HG03064 (cell line): ENCODE data around the gene CCIN.

ENCODE experiments used
- ATAC-seq: cut with Tn5 transposase; IDR thresholded peaks from one replicate; pipeline ENCODE4 v1.9.1; 2021; ENCODE audit warnings: low read depth; ENCODE audit not compliant: unreplicated experiment

CCIN gene

DNA sequence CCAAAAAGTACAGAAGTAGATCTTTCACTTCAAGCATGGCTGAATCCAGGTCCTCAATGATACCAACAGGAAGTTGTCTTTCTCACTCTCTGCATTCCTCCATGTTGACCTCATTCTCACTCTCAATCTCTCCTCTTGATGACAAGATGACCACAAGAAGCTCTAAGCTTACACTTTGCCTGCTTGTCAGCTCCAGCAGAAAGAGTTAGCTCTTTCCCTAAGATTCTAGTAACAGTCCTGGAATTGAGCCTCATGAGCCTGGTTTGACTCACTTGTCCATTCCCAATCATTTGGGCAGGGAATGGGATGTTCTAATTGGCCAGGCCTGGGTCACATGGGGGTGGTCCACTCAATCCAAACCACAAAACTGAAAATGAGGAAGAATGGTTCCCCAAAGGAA, 18.2 kb downstream of the CCIN start:
- no peak for ATAC-seq

DNA sequence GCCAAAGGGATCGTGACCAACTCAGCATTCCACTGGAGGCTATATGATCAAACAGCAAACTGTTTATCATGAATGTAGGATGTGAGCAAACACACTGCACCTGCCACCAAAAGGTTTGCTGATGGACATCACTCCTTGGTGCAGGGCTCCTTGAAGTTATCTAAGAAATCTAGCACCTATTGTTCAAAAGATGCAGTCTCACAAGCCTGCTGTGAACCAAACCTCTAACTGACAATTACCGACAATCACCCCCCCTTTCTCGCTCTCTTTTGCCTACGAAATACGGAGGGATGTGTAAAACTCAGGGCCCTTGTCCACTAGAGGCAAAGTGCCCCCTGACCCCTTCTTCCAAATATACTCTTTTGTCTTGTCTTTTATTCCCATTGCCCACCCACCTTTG, 19.0 kb downstream of the CCIN start:
- ATAC-seq = no peak

DNA sequence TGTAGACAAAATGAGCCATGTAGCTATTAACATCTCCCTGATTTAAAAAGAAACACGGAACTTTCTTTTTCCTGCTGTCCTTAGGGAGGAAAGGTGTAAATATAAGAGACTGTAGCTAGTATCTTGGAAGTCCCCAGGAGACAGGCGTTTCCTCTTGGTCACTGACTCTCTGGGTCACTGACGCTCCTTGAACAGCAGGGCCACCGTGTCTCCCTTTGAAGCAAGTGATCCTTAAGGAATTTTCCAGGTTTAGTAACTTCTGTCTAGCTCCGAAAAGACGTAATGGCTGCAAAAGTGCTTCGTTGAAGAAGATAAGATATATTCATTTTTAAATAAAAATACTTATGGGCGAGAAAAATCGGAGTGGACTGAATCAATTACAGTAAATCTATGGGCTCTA, 20.8 kb downstream of the CCIN start:
- ATAC-seq = no peak

DNA sequence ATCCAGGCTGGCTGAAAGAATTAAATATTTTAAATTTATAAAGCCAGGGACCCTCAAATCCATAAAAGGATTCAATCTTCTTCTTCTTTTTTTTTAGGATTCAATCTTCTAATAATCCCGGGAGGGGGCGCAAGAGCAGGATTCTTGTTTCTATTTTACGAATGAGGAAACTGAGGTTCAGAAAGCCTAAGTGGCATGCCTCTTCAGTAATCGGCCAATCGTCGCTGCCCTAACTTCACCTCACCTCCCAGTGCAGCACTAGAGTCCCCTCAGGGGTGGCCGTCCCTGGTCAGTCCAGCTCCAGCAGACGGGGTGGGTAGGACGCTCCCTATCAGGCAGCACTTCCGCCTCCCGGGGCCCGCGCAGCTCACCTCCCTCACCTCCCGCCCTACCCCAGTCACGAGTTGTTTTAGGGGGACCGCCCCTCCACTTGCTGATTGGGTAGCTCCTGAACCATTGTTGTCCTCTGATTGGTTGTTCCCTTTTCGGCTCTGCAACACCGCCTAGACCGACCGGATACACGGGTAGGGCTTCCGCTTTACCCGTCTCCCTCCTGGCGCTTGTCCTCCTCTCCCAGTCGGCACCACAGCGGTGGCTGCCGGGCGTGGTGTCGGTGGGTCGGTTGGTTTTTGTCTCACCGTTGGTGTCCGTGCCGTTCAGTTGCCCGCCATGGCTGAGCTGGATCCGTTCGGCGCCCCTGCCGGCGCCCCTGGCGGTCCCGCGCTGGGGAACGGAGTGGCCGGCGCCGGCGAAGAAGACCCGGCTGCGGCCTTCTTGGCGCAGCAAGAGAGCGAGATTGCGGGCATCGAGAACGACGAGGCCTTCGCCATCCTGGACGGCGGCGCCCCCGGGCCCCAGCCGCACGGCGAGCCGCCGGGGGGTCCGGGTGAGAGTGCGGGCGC, 21.5 kb downstream of the CCIN start, which contains the start of gene CLTA:
CLTA (plus strand) TSS at position 534 of the 902 bp plus-strand sequence; CDS start at position 670, 136 bp downstream.
- peak; percentile 98 for ATAC-seq

DNA sequence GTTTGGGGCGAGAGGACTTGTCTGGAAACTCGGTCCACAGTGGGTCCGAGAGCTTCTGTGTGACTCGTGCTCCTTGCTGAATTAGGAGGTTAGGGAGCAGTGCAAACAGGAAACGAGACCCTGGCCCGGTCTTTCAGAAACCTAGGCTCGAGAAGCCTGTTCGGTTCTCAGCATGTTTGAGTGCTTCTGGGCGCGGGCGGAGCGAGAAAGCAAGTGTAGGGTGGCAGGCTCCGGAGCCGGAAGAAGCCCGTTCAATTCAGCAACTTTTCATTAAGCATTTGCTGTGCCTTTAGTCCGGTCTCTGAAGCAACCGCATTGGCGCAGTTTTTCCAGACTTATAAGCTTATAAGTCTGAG, 22.1 kb downstream of the CCIN start:
- peak; percentile 17 for ATAC-seq

DNA sequence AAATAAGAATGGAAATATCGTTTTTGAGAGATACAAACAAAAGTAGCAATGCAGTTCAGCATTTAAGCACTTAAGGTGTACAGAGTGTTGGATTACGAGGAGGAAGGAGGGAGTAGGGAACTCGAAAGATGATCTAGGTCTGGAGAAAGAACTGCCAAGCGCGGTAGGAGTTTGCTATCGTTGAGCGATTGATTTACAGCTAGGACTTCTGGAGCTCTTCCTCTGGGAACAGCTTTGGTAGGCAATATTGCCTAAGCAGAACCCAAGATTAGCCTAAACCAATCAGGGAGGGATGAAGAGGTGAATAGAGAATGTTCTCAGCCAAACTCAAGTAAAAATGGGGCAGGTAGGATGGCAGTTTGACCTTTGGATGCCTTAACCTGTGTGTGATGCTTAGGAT, 22.5 kb downstream of the CCIN start:
- ATAC-seq = no peak

DNA sequence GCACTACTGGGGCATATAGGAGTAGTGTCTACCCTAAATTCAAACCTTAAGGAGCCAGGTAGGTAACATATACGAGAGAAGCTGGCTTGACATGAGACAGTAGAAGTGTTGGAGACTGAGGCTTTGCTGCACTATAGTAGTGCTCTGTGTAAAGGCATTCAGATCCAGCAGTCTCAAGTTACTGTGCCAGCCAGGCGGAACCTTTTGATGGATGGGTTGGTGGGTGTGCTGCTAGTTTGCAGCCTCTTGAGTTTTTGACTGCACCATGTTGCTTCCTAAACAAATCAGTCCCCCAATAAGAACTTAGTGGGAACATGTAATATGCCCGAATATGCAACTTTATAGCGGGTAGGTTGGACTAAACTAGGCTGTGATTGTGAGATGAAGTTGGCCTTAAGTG, 23.0 kb downstream of the CCIN start:
- no peak for ATAC-seq

DNA sequence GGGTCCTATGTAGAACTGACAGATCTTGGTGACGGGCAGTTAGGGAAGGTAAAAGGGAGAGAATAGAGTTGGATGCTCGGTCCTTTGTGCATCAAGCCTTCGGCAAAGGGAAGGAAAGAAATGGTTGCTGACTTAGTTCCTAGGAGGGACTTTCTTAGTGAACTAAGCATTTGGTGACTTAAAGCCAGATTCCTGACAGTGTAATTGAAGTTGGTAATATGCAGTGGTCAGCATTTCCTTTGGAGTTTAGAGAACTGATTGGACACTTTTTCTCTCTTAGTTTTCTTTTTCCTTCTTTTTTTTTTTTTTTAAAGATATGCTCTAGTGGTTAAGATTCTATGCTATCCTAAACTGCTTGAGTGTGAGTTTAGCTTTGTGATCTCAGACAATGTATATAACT, 23.8 kb downstream of the CCIN start:
- no peak for ATAC-seq

DNA sequence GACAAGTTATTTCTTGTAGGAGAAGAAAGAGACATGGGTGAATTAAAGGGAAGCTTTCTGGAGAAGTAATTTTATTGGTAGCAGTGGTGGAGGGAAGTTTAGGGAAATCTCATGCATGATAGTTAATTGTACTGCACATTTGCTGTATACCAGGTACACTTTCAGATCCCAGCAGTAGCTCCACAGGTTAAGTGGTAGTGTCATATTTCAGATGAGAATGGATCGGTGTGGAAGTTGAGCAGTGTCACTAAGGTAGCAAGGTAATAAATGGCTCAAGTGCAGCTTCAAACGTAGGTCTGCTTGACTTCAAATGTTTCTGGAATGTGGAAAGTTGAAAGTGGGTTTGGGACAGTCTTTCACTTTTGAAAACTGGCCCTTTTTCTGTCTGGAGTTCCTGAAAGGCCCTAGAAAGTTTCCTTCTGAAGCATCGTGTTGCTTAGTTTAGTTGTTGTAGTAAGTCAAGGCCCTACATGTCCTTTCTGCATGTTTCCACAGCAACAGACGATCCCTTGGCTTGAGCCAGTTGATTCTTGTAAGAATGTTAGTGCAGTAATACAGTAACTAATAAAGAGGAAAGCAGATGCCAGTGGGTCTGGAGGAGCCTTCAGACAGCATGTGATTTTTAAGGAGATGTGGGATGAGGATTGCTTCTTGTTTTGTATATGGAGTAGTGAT, 25.3 kb downstream of the CCIN start:
- ATAC-seq = no peak

DNA sequence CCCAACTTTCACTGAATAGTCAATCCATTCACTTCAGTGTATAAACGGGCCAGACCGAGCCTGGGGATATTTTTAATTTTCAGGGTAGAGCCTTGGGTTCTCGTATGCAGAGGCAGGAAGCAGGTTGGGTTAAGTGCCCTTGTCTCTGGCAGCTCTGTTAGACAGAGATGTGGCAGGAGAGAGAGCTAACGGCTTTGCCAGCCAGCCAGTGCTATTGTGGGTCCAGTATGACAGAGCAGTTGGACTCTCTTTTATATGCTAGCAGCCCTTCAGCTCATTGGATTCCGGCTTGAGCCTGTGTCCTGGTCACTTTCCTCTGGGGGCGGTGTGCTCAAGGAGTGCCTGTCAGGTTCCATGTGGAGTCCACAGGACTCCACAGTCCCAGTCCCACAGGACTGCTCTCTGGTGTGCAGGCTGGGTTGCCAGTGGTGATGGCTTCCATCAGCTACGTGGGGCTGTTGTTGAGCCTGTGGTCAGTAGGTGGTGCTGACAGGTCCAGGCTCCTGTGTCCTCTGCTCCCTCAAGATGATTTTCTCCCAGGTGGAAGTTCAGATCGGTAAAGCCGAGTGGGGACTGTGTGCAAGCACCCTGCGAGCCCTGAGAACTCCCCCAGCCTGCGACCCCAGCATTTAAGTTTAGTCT, 35.8 kb downstream of the CCIN start:
- no peak for ATAC-seq

DNA sequence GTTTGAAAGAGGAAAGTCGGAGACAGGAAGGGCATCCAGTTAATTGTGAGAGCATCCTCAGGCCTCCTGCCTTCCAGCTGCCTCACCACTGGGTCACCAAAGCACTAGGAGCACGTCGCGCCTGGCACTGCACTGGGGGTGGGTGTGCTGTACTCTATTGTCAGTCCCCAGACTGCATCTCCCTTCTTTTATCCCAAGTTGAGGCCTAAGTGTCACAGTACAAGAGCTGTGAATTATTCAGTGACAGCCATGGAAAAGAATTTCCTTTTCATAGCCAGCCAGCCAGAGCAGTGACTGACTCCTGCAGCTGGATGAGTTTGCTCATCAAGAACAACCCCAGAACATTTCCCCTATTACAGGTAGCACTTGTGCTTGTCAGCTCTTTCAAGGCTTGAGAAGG, 37.8 kb downstream of the CCIN start:
- no peak for ATAC-seq

DNA sequence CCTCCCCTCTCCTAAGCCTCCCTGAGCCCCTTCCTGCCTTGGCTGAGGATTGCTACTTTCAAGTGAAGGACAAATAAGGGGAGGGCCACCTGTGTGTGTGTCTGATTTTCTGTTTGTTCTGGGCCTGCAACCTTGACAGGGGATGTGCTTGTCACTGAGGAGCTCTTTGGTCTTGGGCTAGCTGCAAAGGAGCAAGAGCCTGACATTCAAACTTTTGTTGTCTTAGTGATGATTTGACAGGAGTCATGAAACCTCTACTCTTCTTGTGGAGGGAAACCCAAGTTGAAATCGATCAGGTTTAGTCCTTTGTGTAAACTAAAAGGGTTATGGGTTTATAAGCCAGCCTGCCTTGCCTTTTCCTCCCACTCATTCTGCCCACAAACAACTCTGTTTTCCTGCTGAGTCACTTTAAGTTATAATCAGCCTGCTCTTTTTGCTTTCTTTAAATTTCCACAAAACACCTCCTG, 38.4 kb downstream of the CCIN start:
- ATAC-seq = no peak

DNA sequence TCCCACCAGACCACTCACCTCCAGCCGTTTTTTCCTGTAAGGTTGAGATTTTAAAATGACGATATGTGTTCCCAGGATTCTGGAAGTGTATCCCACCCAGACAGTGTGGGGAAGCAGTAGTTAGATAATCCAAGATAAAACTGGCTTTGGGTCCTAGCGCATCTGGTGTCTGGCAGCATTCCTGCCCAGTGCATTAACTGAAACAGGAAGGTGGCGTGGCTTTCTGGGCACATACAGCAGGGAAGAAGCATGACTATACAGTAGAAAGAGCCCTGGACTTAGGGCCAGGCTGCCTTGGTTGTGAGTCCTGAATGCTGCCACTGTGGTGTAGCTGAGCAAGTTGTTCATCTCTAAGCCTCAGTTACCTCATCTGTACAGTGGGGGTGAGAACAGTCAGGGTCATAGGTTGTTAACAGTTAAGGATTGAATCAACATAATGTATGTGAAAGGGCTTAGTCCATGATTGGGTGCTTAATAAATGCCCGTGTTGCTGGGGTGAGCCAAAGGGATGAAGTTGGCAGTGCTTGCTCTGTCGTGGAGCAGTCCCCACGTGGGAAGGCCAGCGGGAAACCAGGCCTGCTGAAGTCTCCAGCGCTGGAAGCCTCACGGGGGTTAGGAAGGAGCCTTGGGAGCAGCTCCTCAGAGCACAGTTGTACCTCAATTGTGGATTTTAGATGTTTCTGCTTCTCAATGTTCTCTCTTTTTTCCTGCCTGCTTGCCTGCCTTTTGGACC, 39.5 kb downstream of the CCIN start:
- ATAC-seq = no peak

DNA sequence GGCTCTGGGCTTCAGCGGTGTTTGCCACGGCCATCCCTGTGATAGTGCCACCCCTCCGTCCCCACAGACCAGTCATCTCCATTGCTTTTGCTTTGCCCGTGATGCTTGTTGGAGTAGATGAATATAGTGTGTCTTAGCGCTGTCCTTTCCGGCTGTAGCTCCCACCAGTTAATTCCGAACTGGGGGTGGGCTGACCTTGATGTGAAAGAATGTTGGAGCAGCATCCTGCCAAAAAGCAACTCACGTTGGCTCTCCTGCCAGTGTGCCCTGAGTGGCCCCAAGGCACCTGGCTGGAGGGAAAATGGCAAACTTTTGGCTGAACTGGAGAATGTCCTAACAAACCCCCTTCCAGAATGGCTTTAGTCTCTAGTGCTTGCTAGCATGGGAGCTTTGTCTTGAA, 41.5 kb downstream of the CCIN start:
- ATAC-seq = no peak

DNA sequence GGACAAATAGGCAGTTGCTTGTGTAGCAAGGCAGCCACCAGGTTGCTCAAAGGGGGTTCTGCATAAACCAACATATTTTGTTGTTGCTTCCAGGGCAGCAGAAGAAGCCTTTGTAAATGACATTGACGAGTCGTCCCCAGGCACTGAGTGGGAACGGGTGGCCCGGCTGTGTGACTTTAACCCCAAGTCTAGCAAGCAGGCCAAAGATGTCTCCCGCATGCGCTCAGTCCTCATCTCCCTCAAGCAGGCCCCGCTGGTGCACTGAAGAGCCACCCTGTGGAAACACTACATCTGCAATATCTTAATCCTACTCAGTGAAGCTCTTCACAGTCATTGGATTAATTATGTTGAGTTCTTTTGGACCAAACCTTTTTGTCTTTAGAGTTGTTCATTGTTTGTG, 42.3 kb downstream of the CCIN start:
- ATAC-seq = no peak

DNA sequence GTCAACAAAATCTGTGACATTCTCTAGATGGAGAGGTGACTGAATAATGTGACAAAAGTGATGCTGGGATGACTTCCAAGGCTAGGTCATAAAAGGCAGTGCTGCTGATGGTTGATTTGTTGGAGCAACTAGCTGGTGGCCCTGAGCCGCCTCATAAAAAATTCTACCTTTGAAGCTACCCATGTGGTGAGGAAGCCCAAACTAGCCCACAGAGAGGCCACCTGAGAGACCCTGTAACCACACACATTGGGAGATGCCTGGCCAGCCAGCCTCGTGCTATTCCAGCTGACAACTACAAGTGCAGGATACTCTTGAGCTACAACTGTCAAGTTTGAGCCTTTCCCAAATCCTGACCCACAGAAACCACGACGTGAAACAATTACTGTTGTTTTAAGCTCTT, 44.2 kb downstream of the CCIN start:
- ATAC-seq = no peak

DNA sequence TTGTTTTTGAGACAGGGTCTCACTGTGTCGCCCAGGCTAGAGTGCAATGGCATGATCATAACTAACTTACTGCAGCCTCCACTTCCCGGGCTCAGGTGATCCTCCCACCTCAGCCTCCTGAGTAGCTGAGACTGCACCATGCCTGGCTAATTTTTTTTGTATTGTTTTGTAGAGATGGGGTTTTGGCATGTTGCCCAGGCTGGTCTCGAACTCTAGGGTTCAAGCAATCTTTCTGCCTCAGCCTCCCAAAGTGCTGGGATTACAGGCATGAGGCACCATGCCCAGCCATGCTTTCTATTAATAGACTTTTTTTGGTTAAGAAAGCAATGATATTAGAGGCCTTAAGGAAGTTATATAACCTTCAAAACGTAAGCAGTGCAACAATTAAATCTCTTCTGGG, 44.8 kb downstream of the CCIN start:
- no peak for ATAC-seq

DNA sequence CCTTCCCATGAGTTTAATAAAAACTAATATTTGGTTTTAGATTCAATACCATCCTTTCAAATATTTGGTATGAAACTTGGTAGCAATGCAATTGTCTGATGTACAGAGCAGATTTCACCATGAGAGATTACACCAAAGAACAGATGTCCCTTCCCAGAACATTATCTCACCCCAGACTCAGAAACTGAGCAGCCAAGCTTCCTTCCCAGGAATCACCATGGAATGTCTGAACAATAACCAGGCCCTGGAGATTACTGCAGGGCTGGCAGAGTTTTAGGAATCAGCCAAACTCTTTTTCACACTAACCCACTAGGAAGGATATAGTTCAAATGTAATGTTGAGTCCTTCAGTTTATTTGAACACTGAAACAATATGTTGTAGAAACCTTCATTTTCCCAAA, 45.4 kb downstream of the CCIN start:
- ATAC-seq = no peak

DNA sequence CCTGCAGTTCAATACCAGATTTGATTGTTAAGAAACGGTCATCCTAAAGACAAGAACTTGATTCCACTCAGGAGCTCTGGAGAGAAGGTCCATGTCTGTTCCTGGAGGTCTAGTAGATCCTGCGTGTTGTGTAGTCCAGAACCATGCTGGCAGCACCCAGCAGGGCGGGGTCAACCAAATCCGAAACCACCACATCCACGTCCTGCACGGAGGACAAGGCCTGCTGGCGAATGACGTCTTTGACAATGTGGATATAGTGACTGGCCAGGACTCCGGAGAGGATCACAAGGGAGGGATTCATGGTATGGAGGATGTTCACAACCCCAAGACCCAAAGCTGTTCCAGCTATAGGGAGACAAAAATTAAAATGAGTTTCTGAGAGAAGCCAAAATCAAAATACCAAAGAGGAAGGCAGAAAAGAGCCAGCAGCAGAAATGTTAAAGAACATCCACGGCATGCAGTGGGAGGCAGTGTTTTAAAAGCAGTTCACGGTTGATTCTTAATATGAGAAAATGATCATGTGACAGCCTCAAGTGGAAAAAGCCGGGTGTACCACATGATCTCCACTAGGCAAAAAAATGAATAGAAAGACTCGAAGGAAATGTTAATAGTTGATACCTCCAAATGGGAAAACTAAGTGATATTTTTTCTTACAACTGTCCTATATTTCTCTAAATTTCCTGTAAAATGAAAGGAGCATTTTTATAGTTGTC, 48.2 kb downstream of the CCIN start:
- no peak for ATAC-seq

DNA sequence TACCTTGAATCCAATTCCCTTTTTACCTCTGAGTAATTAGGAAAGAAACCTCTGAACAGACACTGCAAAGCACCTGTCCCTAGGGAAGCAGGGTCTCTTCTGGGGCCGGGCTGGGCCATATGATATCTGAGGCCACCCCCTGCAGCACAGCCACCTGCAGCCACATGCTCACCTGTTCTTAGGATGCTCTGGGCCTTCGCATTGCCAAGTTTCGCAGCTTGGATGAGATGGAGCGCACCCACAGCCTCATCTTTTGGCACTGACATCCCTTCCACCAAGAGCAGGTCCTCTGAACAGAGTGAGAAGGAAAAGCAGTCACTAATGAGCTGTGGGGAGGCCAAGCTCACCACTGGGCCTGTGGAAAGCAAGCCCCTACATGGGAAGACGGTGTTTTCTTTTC, 48.8 kb downstream of the CCIN start:
- ATAC-seq = no peak
